Measurements from ENCODE around the gene AK2. TPM values are rescaled to one million over a fixed set of nuclear protein-coding genes. Genes with fewer than 3 reads are reported as not detected.
"Not testable (repeated sequence)": the region's sequence is repeated elsewhere in the genome, so short reads cannot be mapped to it uniquely, and the experiment has no call there.

Gene AK2
- total RNA-seq, 2 experiments from 2014 or later = 386 to 464 TPM

DNA sequence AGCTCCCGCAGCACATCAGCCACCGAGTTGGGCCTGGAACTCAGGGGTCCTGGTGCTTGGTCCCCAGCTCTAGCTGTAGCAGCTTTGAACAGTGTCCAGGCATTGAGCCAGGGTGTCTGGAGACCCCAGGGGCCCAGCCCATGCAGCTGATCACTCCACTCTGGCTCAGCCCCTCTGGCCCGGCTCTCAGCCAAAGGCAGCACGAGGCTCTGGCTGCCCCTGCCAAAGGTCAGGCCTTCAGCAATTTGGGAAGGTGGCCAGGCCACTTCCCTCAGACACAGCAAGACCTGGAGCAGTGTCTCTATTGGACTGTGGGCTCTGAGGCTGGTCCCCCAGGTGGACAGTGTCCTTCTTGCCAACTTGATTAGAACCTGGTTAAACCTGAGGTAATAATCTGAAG, 37.7 kb downstream of the AK2 start:
- Mint-ChIP-seq H3K27me3 (no peaks in the 10 kb centered on the region), H3K4me1 (peaks cover 10% of the 10 kb centered on the region), H3K9me3 (ENCODE audit: low read depth) (no peaks in the 10 kb centered on the region), H3K36me3 (ENCODE audit: low read depth) (no peaks in the 10 kb centered on the region), H3K27ac (no peak overlapping the region), H3K4me3 (no peak overlapping the region)
- intact Hi-C loops (cut with DNase I, micrococcal nuclease) = loop anchor here in 1 of 2 experiments (5.0 kb wide), 1 partner anchor 52 kb away; no protein-coding TSS in a partner anchor
- ATAC-seq (no peak), DNase-seq (no peak)
- ChIA-PET POLR2A (no interaction called here), CTCF (no interaction called here)

DNA sequence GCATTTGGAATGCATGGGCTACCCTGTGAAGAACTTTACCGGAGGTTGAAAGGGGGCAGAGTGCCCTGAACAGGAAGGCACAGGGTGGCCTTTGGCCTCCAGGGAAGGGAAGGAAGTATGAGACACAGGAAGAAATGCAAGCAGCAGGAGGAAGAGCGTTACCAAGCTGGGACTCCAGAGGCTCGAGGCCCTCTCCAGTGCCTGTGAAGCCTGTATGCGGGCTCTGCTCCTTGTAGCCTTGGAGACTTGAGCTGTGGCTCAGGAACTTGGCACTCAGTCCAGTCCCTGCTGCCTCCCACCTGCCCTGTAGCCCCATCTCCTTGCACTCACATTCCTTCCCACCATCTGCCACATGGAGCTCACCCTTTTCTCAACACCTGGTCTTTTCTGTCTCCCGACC, 38.6 kb downstream of the AK2 start:
- no peaks in the 10 kb centered on the region for H3K27me3 Mint-ChIP-seq
- intact Hi-C loops (cut with DNase I, micrococcal nuclease) = loop anchor here in 1 of 2 experiments (5.0 kb wide), 1 partner anchor 51 kb away; no protein-coding TSS in a partner anchor
- ATAC-seq = peak; percentile 11
- DNase-seq = no peak
- H3K4me1 Mint-ChIP-seq = peaks cover 12% of the 10 kb centered on the region
- no peak overlapping the region for H3K4me3 Mint-ChIP-seq
- ChIA-PET POLR2A (no interaction called here), CTCF (interaction anchor here (1.6 kb wide), 1 partner anchor 9 kb away, joined by 7 read pairs; no protein-coding TSS in a partner anchor)
- H3K27ac Mint-ChIP-seq = peak overlapping the region; percentile 47
- H3K9me3 Mint-ChIP-seq (ENCODE audit: low read depth) = no peaks in the 10 kb centered on the region
- no peaks in the 10 kb centered on the region for H3K36me3 Mint-ChIP-seq (ENCODE audit: low read depth)

DNA sequence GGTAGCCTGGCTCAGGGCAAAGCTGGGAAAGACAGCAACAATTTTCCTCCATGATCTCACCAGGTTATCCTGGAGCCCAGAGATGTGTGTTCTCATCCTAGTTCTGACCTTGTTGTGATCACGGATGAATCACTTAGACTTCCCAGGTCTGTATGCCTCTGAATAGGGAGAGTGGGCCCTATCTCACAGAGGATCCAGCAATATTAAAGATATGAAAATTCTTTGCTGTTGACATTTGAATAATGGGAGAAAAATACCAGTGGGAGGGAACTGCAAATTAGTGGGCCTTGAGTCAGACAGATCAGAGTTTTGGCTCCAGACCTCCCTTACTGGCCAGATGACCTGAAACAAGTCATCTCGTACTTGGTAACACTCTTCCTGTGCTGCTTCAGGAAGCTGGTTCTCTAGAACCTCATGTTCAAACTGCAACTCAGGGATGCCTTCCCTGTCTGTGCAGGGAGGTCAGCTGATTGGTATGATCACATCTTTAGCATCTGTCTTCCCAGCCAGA, 39.2 kb downstream of the AK2 start:
- POLR2A ChIA-PET = no interaction called here
- CTCF ChIA-PET = interaction anchor here (0.6 to 2.0 kb wide), 4 partner anchors 10 to 652 kb away, joined by 3 to 7 read pairs (median 4); no protein-coding TSS in a partner anchor
- Mint-ChIP-seq H3K4me3 (no peak overlapping the region), H3K27ac (peak overlapping the region; percentile 45), H3K4me1 (peaks cover 18% of the 10 kb centered on the region), H3K9me3 (ENCODE audit: low read depth) (no peaks in the 10 kb centered on the region), H3K36me3 (ENCODE audit: low read depth) (no peaks in the 10 kb centered on the region), H3K27me3 (no peaks in the 10 kb centered on the region)
- ATAC-seq (no peak), DNase-seq (no peak)
- intact Hi-C loops (cut with DNase I, micrococcal nuclease) = loop anchor here in 1 of 2 experiments (5.0 kb wide), 1 partner anchor 50 kb away; no protein-coding TSS in a partner anchor

DNA sequence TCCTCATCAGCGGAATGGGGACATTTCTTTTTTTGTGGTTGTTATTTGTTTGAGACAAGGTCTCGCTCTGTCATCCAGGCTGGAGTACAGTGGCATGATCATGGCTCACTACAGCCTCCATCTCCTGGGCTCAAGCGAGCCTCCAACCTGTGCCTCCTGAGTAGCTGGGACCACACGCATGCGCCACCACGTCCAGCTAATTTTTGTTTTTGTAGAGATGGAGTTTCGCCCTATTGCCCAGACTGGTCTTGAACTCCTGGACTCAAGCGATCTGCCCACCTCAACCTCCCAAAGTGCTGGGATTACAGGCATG, 43.4 kb downstream of the AK2 start:
- H3K27me3 Mint-ChIP-seq; ATAC-seq; H3K9me3 Mint-ChIP-seq (ENCODE audit: low read depth); H3K36me3 Mint-ChIP-seq (ENCODE audit: low read depth); H3K27ac Mint-ChIP-seq; DNase-seq; H3K4me3 Mint-ChIP-seq: not testable (repeated sequence)
- intact Hi-C loops (cut with DNase I, micrococcal nuclease) = loop anchor here in 1 of 2 experiments (2.0 kb wide), 1 partner anchor 24 kb away; no protein-coding TSS in a partner anchor
- peaks cover 49% of the 10 kb centered on the region for H3K4me1 Mint-ChIP-seq
- CTCF ChIA-PET = interaction anchor here (0.8 to 1.7 kb wide), 3 partner anchors 12 to 45 kb away, joined by 3 to 6 read pairs (median 4); no protein-coding TSS in a partner anchor
- POLR2A ChIA-PET = interaction anchor here (0.6 to 1.5 kb wide), 4 partner anchors 12 to 195 kb away, joined by 3 to 5 read pairs (median 3); partner anchors contain the start of gene RNF19B

DNA sequence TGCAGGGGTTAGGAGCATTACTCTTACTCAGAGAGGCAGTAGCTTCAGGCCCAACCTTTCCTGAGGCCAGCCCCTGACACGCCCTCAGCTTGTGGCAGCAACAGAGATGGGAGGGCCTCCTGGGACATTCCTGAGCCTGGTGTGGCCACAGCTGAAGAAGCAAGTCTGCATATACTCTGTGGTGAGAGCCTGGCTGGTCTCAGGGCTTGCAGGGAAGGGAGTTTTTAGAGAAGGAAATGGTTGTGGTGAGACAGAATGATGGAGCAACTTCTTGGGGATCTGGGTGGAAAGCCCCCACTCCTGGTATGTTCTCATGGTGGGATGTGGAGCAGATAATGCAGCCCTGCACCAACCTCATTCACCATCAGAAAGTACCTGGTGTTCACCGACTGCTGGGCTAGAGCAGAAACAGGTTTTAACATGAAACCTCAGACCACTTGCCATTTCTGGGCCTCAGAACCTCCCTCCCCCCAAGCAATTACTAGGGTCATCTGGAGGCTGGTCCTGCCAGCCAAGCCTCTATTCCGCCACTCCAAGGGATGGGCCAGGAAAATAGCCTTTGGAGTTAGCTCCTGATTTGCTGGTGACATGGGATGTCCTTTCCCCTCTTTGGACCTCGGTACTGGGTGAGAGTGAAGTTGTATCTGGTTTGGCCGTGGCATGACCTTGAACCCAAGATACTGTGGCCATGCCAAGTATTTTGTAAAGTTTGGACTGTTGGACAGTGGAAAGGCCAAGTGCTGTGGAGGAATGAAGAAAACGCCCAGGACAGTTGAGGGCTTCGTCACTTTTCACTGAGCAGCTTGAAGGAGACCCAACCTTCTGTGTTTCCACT, 44.0 kb downstream of the AK2 start:
- H3K27me3 Mint-ChIP-seq = no peaks in the 10 kb centered on the region
- peak overlapping the region; percentile 79 for H3K27ac Mint-ChIP-seq
- intact Hi-C loops (cut with DNase I, micrococcal nuclease) = loop anchor here (1.0 to 2.0 kb wide), 2 partner anchors 24 to 28 kb away; partner anchors contain the start of gene RNF19B (in 1 of the 2)
- no peaks in the 10 kb centered on the region for H3K36me3 Mint-ChIP-seq (ENCODE audit: low read depth)
- ChIA-PET POLR2A (interaction anchor here (0.6 to 1.5 kb wide), 5 partner anchors 12 to 195 kb away, joined by 3 to 4 read pairs (median 3); partner anchors contain the start of gene RNF19B), CTCF (interaction anchor here (0.9 to 1.7 kb wide), 9 partner anchors 9 to 134 kb away, joined by 3 to 6 read pairs (median 3); partner anchors contain the start of gene RNF19B)
- no peaks in the 10 kb centered on the region for H3K9me3 Mint-ChIP-seq (ENCODE audit: low read depth)
- peaks cover 43% of the 10 kb centered on the region for H3K4me1 Mint-ChIP-seq
- peak; percentile 87 for DNase-seq
- ATAC-seq = peak; percentile 88
- H3K4me3 Mint-ChIP-seq = no peak overlapping the region

DNA sequence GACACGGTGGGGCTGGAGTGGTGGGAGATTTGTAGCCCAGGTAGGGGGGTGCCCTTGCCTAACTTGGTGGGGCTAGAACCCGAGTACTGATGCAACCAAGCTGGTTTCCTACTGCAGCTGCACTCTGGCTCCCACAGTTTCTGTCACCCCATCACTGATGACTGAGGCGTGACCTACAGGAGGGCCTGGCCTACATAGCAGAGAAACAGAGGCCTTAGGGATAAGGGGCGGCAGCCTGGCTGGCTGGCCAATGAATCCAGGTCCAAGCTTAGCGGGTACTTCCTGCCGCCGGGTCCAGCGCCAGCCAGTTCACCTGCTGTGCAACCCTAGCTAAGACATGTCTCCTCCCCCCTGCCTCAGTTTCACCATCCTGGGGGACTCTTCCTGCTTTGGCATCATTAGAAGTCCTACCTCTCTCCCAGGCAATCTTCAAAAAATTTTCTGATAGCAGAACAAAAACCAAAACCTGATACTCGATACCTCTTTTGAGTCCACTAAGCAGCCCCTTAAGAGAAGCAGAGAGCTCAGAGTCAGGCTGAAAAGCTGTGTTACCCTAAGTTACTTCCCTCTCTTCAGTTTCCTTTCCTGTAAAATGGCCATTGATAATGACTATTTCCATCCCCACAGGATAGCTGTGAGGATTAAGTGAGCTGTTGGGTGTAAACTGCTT, 44.7 kb downstream of the AK2 start:
- peak; percentile 28 for DNase-seq
- POLR2A ChIA-PET = interaction anchor here (0.8 to 1.0 kb wide), 2 partner anchors 11 to 17 kb away, joined by 3 to 4 read pairs; no protein-coding TSS in a partner anchor
- intact Hi-C loops (cut with DNase I, micrococcal nuclease) = loop anchor here (1.0 to 2.0 kb wide), 2 partner anchors 23 to 28 kb away; partner anchors contain the start of gene RNF19B (in 1 of the 2)
- CTCF ChIA-PET = interaction anchor here (0.9 to 1.7 kb wide), 8 partner anchors 9 to 135 kb away, joined by 3 to 6 read pairs (median 3); partner anchors contain the start of gene RNF19B
- H3K36me3 Mint-ChIP-seq (ENCODE audit: low read depth) = no peaks in the 10 kb centered on the region
- no peaks in the 10 kb centered on the region for H3K27me3 Mint-ChIP-seq
- H3K27ac Mint-ChIP-seq = peak overlapping the region; percentile 79
- H3K9me3 Mint-ChIP-seq (ENCODE audit: low read depth) = no peaks in the 10 kb centered on the region
- no peak overlapping the region for H3K4me3 Mint-ChIP-seq
- peaks cover 42% of the 10 kb centered on the region for H3K4me1 Mint-ChIP-seq
- ATAC-seq = peak; percentile 9

DNA sequence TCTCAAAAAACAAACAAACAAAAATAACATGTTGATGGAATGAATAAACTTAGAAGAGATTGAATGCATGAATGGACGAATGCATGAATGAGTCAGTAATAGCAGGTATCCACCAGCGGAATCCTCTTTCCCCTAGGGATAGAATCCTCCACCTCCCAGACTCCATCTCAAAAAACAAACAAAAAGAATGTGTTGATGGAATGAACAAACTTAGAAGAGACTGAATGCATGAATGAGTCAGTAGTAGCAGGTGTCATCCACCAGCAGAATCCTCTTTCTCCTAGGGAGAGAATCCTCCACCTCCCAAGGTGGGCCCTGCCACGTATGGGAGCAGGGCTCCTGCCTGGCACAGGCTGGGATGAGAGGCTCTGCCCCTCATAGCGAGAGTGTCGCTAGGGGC, 45.3 kb downstream of the AK2 start:
- H3K9me3 Mint-ChIP-seq (ENCODE audit: low read depth) = no peaks in the 10 kb centered on the region
- no peak overlapping the region for H3K4me3 Mint-ChIP-seq
- POLR2A ChIA-PET = no interaction called here
- peak overlapping the region; percentile 79 for H3K27ac Mint-ChIP-seq
- ATAC-seq (no peak), DNase-seq (no peak)
- peaks cover 42% of the 10 kb centered on the region for H3K4me1 Mint-ChIP-seq
- CTCF ChIA-PET = interaction anchor here (1.0 to 1.6 kb wide), 3 partner anchors 10 to 21 kb away, joined by 3 to 5 read pairs (median 3); no protein-coding TSS in a partner anchor
- intact Hi-C loops (cut with DNase I, micrococcal nuclease) = no loop called here
- no peaks in the 10 kb centered on the region for H3K27me3 Mint-ChIP-seq
- no peaks in the 10 kb centered on the region for H3K36me3 Mint-ChIP-seq (ENCODE audit: low read depth)

DNA sequence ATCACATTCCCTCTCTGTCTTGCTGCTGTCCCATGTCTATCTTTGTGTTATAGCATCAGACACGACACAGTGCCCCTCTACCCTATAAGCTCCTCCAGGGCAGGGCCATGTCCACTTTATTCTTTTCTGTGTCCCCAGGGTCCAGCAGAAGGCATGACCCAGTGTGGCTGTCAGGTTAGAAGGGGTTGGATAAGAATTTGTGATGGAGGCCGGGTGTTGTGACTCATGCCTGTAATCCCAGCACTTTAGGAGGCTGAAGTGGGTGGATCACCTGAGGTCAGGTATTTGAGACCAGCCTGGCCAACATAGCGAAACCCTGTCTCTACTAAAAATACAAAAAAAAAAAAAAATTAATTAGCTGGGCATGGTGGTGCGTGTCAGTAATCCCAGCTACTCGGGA, 45.8 kb downstream of the AK2 start:
- ChIA-PET POLR2A (no interaction called here), CTCF (interaction anchor here (1.6 kb wide), 1 partner anchor 10 kb away, joined by 5 read pairs; no protein-coding TSS in a partner anchor)
- H3K9me3 Mint-ChIP-seq (ENCODE audit: low read depth) = no peaks in the 10 kb centered on the region
- intact Hi-C loops (cut with DNase I, micrococcal nuclease) = no loop called here
- H3K36me3 Mint-ChIP-seq (ENCODE audit: low read depth) = no peaks in the 10 kb centered on the region
- H3K4me3 Mint-ChIP-seq = no peak overlapping the region
- DNase-seq (no peak), ATAC-seq (no peak)
- H3K27me3 Mint-ChIP-seq = no peaks in the 10 kb centered on the region
- H3K27ac Mint-ChIP-seq = peak overlapping the region; percentile 78
- peaks cover 42% of the 10 kb centered on the region for H3K4me1 Mint-ChIP-seq

DNA sequence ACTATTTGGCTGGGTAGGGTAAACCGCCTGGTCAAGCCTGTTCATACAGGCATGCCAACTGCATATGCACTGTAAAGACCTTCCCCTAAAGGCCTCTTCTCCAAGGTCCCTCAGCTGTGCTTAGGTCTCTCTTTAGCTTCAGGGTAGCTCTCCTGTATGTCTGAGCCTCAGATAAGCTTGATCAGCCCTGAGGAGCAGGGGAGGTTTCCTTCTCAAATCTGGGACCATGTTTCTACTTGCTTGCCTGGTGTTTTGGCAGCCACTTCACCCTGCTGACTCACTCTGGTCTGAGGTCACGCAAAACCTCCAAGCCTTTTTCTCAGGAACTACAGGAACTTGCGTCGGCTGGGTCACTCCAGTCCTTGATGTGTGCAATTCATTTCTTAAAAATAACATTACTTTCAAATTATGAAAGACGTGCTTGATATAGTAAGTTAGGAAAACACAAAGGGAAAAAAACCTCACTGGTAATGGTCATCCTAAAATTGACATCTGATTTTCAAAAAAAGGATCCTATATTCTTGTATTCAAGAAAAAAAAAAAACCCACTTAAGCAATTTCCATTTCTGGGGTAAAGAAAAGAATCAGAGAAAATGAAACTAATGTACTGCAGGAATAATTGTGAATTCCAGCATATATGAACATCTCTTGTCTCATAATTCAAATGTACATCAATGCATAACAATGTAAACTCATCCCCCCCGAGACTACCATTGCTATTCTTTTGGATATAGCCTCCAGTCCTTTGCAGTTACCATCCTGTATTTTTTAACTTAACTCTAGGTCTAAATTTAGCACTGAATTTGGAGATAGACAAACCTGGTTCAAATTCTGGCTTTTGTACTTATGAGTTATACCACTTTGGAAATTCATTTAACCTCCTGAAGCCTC, 47.3 kb downstream of the AK2 start:
- ATAC-seq = peak; percentile 33
- Mint-ChIP-seq H3K4me3 (peak overlapping the region; percentile 31), H3K9me3 (ENCODE audit: low read depth) (no peaks in the 10 kb centered on the region), H3K4me1 (peaks cover 51% of the 10 kb centered on the region), H3K27me3 (no peaks in the 10 kb centered on the region), H3K36me3 (ENCODE audit: low read depth) (no peaks in the 10 kb centered on the region), H3K27ac (peak overlapping the region; percentile 84)
- intact Hi-C loops (cut with DNase I, micrococcal nuclease) = loop anchor here (1.0 to 2.0 kb wide), 3 partner anchors 8 to 50 kb away; no protein-coding TSS in a partner anchor
- POLR2A ChIA-PET = interaction anchor here (0.9 kb wide), 1 partner anchor 1220 kb away, joined by 3 read pairs; no protein-coding TSS in a partner anchor
- CTCF ChIA-PET = interaction anchor here (0.6 to 0.9 kb wide), 3 partner anchors 20 to 535 kb away, joined by 3 read pairs; no protein-coding TSS in a partner anchor
- DNase-seq = peak; percentile 75

DNA sequence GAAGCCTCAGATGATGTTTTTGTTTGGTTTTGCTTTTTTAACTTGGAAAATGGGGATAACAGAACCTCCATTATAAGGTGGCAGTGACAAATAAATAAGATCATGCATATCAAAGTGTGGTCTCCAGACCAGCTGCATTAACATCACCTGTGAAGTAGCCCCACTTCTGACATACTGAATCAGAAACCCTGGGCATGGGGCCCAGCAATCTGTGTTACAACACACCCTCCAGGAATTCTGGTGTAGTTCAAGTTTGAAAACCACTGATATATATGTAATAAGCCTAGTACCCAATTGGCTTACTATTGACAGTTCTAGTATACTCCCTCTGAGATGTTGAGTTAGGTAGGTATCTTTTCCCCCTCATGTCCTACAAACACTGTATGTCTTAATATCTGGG, 48.0 kb downstream of the AK2 start:
- H3K36me3 Mint-ChIP-seq (ENCODE audit: low read depth) = no peaks in the 10 kb centered on the region
- no peaks in the 10 kb centered on the region for H3K27me3 Mint-ChIP-seq
- intact Hi-C loops (cut with DNase I, micrococcal nuclease) = loop anchor here (1.0 to 2.0 kb wide), 3 partner anchors 7 to 49 kb away; no protein-coding TSS in a partner anchor
- DNase-seq = no peak
- ChIA-PET CTCF (interaction anchor here (0.6 to 0.9 kb wide), 3 partner anchors 20 to 534 kb away, joined by 3 read pairs; no protein-coding TSS in a partner anchor), POLR2A (interaction anchor here (0.9 kb wide), 1 partner anchor 1220 kb away, joined by 3 read pairs; no protein-coding TSS in a partner anchor)
- peak overlapping the region; percentile 84 for H3K27ac Mint-ChIP-seq
- H3K4me3 Mint-ChIP-seq = no peak overlapping the region
- ATAC-seq = no peak
- no peaks in the 10 kb centered on the region for H3K9me3 Mint-ChIP-seq (ENCODE audit: low read depth)
- H3K4me1 Mint-ChIP-seq = peaks cover 58% of the 10 kb centered on the region

Measured in activated CD4-positive, alpha-beta T cell treated with anti-CD3 and anti-CD28 coated beads for 36 hours (primary cell).